HG03469 (cell line): ENCODE results near the gene MAPKAP1.

Source experiments
- ATAC-seq: cut with Tn5 transposase; IDR thresholded peaks from one replicate; pipeline ENCODE4 v1.9.1; 2021; ENCODE audit warnings: mild to moderate bottlenecking, moderate library complexity, moderate number of reproducible peaks; ENCODE audit not compliant: unreplicated experiment

Gene MAPKAP1

GRCh38 chr9:125493881-125494652 is 212.9 kb downstream of the MAPKAP1 start:
- ATAC-seq, result no peak

- no peak for ATAC-seq
Observed at GRCh38 chr9:125493384-125493783, 213.6 kb downstream of the MAPKAP1 start.

GRCh38 chr9:125492719-125493118 is 214.3 kb downstream of the MAPKAP1 start:
- no peak for ATAC-seq

GRCh38 chr9:125487842-125488241 is 219.2 kb downstream of the MAPKAP1 start:
- no peak for ATAC-seq

GRCh38 chr9:125486576-125486975 is 220.4 kb downstream of the MAPKAP1 start:
- ATAC-seq, result no peak

GRCh38 chr9:125486152-125486508 is 220.9 kb downstream of the MAPKAP1 start:
- no peak for ATAC-seq

GRCh38 chr9:125485471-125486151 is 221.4 kb downstream of the MAPKAP1 start:
- ATAC-seq, result no peak

GRCh38 chr9:125484350-125485282 is 222.4 kb downstream of the MAPKAP1 start:
- no peak for ATAC-seq

- no peak for ATAC-seq
Observed at GRCh38 chr9:125483697-125484096, 223.3 kb downstream of the MAPKAP1 start.

GRCh38 chr9:125479846-125480615 is 227.0 kb downstream of the MAPKAP1 start:
- ATAC-seq, result no peak

GRCh38 chr9:125477089-125477544 is 229.9 kb downstream of the MAPKAP1 start:
- ATAC-seq, result no peak

GRCh38 chr9:125476645-125477044 is 230.4 kb downstream of the MAPKAP1 start:
- no peak for ATAC-seq

- no peak for ATAC-seq
Observed at GRCh38 chr9:125475385-125475784, 231.6 kb downstream of the MAPKAP1 start.

- ATAC-seq, result no peak
Observed at GRCh38 chr9:125472926-125473701, 233.9 kb downstream of the MAPKAP1 start.

- no peak for ATAC-seq
Observed at GRCh38 chr9:125472562-125472925, 234.5 kb downstream of the MAPKAP1 start.

- no peak for ATAC-seq
Observed at GRCh38 chr9:125470767-125471580, 236.0 kb downstream of the MAPKAP1 start.

- ATAC-seq, result no peak
Observed at GRCh38 chr9:125470189-125470588, 236.8 kb downstream of the MAPKAP1 start.

GRCh38 chr9:125468646-125469045 is 238.4 kb downstream of the MAPKAP1 start:
- ATAC-seq, result no peak
